Activated T-cell treated with anti-CD3 and anti-CD28 coated beads for 48 hours (primary cell): Measurements from ENCODE around the gene TMOD1.
"Not testable (repeated sequence)": the region's sequence is repeated elsewhere in the genome, so short reads cannot be mapped to it uniquely, and the experiment has no call there.

ENCODE experiments used
- DNase-seq: peaks from one replicate; pipeline ENCODE4 v3.0.0-alpha.2; 2020; ENCODE audit warnings: low read depth

TMOD1 gene

DNA sequence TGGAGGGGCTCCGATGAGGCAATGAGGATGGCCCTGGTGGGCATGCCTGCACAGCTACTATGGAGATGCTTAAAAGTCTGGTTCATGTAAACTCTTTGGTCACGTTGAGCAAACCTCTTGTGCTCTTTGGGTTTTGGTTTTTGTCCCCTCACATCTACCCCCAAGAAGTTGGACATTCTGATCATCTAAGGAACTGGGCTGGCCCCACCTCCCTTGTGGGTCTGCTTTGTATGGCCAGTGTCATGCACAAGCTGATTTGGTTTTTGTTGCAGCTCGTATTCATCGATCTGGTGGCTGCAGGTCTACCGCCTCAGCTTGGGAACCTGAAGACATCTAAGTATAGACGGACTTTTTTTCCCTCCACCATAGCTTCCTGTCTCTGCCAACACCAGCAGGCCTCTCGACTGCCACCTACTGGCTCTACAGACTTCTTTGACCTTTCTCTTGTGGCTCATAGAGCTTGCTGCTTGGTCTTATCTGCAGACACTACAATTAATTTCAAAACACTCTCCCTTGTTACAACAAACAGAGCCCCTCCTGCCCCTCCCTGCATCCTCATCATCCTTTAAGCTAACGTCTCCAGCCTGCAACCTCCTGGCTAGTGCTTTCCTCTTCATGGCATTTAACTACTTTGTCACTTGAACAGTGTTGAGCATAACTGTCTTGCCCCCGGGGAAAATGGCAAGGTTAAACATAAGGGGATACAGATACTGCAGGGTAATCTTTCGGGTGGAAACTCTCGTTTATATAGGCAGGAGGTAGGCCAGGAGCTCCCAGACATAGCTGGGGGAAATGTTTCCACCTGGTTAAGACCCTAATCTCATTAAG lies 97.2 kb downstream of the TMOD1 start:
- peak; percentile 57 for DNase-seq

DNA sequence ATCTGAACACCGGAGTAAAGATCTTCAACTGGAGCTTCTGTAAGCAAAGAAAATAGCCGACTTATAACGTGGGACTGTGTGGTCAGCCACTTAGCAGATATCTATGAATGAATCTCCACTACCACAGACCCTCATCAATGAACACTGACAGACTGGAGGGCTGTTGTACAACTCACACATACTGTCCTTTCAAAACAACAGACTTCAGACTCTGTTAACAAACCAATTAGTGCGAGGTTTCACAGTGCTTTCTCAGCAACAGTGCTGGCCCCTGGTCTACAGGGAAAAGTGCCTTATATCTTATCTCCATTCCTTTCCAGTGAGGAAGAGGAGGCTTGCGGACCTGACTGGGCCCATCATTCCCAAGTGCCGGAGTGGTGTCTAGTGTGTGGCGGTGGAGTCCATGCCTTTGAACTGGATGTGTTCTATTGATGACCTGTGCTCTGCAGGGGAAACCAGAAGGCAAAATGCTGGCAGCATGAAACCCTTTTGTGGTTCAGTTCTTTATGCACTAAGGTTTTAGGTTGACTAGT lies 97.9 kb downstream of the TMOD1 start:
- no peak for DNase-seq

DNA sequence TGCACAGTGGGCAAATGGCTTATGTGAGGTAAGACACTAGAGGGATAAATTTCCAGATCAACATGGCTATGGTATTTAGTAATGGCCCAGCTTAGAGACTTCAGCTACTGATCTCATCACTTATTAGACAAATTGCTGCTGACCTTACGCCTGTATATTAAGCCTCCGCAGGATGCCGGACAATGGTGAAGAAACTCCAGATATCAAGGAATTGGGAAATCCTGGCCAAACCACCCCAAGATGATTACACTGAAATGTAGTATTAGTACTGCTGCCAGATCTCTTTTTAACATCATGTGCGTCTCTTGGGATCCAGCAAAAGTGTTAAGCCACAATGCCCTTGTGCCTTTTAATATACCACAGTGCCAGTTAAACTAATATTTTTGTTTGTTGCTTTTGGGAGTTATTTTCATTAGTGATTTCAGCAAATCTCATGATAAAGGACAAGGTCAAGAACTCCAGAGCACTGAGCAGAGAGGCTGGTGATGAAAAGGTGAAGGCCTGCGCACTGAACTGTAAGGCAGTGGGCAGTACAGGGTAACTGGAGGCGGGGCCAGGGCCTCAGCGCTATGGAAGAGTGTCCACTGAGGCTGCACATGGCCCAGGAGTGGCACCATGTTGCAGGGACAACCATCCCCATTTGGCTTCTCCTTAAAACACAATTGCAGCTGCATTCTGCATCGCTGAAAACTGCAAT lies 99.2 kb downstream of the TMOD1 start:
- DNase-seq, result no peak

DNA sequence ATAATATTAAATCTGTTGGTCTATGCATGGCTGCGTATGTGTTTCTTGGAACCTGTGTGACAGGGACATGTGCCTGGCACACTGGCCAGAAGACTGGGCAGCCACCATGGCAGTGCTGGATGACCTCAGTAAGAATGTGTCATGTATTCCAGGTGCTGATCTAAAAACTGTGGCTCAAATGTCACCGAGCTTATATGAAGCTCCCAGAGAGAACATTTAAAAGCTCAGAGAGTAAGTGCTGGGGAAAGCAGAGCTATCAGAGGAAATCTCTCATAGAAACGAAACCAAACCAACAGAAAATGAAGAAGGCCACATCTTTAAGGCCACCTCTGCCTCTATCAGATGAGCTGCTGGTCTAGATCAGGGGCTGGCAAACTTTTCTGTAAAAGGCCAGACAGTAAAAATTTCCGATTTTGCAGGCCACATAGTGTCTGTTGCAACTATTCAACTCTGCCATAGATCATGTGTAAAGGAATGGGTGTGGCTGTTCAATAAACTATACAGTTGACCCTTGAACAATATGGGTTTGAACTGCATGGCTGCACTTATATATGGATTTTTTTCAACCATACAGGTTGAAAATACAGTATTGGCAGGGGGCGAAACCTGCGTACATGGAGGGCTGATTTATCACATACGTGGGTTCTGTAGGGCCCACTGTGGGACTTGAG lies 99.9 kb downstream of the TMOD1 start:
- DNase-seq, result no peak

DNA sequence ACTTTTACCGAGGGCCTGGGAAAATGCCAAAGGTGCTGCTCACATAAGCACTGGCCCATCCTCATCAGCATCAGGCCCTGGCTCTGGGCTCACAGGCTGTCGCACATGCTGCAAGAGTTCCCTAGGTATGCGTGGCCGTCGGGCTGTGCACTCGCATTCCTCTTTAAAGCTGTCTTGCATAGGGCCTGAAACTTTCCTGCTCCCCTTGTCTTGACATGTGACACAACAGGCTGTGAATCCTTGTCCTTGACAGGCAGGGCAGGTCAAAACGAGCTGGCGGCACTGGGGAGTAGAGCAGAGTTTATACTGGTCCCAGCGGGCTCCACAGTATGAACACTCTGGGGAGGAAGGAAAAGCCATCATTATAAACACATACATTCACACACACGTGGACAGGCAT lies 101.0 kb downstream of the TMOD1 start:
- no peak for DNase-seq

DNA sequence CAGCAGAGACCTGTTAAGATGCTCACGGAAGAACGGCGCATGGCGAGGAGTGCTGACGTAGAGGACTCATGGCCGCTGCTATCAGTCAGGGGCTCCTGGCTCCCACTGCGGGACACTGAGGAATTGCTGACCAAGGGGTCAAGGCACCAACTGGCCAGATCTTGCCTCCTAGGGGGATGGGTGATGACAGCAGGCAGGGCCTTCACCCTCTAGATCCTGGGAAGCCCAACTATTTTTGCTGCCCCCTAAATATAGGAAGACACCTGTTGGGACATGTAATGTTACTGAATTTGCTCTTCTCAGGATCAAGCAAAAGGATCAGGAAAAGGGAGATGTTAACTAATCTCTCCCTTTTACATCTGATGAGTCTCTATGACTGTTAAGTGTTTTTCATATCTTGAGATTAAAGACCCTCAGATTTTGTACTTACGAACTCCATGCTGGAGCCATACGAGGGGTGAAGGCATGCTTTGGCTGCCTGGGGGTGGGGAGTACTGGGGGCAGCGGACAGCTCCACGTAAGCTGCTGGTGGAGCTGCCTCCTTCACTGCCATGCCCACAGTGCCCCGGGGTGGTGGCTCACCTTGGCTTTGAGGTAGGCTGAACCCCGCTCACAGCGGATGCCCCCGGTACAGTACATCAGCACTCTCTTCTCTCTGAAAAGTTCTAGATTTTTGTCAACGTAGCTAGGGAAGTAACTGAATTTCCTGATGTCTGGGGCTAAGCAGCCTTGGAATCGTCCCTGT lies 103.6 kb downstream of the TMOD1 start:
- DNase-seq, result no peak

DNA sequence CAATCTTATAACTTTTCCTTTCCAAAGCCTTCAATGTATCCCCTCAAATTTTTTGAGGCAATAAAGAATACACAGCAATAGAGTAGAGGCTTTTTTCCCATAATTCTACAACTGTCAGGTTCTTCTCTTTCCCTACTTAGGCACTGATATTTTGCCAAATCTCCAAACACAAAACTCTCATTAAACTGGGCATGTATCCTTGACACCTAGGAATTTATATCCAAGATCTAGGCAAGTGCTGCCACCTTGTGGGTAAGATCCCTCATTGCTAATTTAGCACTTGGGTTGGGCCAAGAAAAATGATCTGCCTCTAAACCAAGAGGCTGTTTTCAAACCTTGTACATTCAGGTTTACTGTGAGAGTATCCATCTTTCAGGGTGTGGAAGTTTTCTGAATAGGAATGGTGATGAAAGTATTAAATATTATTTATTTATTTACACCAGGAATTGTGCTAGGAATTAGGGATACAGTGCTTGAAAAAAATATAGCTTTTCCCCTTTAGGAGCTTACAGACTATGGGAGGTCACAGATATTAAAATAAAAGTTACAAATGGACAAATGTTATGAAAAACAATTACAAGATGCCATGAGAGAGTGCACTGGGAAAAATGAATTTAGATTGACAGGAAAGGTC lies 114.1 kb downstream of the TMOD1 start:
- peak; percentile 25 for DNase-seq

DNA sequence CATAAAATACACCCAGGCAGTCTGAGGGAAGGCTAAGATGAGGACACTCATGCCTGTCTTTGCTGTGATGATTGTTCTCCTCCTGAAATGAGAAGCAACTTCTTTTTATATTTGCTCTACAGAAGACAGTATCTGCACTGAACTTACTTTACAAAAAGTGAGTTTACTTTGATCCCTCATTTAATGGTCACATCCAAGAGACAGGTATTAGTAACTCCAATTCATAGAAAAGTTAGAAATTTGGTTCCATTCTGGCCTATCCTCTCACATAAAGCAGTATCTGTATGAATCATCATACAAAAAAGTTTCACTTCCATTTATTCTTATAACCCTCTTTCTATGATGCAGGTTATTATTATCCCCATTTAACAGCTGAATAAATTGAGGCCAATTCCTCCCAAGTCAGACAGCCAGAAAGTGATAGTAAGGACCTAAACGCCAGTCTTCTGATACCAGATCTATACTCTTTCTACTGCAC lies 116.5 kb downstream of the TMOD1 start:
- DNase-seq, result no peak

DNA sequence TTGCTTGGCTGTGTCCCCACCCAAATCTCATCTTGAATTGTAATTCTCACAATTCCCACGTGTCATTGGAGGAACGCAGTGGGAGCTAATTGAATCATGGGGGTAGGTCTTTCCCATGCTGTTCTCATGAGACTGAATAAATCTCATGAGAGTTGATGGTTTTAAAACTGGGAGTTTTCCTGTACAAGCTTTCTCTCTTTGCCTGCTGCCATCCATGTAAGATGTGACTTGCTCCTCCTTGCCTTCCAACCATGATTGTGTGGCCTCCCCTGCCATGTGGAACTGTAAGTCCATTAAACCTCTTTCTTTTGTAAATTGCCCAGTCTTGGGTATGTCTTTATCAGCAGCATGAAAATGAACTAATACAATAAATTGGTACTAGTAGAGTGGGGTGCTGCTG lies 118.6 kb downstream of the TMOD1 start:
- not testable (repeated sequence) for DNase-seq

DNA sequence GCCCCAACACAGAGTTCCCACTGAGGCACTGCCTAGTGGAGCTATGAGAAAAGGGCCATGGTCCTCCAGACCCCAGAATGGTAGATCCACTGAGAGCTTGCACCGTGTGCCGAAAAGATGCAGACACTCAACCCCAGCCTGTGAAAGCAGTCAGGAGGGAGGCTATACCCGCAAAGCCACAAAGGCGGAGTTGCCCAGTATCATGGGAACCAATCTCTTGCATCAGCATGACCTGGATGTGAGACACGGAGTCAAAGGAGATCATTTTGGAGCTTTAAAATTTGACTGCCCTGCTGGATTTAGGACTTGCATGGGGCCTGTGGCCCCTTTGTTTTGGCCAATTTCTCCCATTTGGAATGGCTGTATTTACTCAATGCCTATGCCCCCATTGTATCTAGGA lies 121.0 kb downstream of the TMOD1 start:
- DNase-seq, result not testable (repeated sequence)

DNA sequence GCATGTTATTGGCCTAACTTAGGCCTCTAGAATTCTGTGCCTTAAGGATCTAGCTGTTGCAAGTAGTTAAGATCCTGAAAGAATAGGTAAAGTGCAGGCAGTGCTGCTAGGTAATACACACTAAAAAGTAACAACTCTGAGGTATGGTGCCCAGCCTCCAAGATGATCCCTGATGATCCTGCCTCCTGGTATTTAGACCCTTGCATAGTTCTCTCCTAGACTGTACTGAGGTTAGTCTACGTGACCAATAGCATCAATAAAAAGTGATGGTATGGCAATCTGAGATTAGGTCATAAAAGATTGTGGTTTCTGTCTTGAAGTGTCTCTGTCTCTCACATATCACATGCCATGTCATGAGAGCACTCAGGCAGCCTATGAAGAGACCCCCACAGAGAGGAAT lies 122.5 kb downstream of the TMOD1 start:
- no peak for DNase-seq

DNA sequence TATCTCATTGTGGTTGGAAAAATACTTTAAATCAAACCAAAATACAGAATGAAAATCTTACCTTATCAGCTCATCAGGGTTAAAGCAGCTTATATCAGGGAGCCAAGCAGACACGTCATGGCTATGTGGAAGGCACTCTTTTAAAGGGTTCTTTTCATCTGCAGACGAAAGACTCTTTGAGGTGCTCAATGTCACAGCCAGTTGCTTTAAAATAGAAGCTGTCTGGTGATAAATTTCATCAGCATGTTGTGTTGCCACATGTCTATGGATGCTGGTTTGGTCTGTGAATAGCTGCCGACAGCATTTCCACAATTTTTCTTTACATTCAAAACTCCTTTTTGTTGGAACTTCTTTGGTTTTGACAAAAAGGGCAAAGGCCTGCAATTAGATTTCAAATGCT lies 124.2 kb downstream of the TMOD1 start:
- no peak for DNase-seq

DNA sequence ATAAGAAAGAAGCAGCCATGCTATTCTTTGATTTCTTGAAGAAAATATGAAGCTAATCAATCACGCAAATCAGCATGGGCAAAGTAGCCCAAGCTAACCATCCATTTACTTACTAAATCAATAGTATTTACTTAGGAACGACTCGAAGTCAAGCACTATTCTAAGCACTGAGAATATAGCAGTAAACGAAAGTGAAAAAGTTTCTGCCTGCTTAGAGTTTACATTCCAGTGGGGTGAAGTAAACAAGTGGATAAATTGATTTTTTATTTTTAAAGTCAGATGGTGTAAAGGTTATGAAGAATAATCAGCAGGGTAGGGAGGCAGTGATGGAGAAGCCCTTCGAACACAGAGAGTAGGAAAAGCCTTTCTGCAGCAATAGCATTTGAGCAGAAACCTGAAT lies 126.2 kb downstream of the TMOD1 start:
- DNase-seq, result no peak

DNA sequence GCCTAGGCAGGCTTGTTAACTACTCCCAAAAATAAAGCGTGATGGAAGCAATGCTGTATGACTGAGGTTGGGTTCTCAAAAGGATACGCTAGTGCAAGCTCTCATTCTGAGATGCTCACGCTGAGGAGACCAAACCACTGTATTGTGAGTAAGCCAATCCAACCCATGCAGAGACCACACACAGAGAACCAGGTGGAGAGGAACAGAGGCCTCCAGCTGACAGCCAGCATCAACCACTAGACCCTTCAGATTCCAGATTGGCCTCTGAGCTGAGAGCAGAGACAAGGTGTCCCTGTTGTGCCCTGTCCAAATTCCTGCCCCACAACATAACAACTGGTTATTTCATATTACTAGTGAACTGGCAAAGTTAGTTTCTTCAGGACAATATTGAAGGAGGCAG lies 127.2 kb downstream of the TMOD1 start:
- DNase-seq, result no peak

DNA sequence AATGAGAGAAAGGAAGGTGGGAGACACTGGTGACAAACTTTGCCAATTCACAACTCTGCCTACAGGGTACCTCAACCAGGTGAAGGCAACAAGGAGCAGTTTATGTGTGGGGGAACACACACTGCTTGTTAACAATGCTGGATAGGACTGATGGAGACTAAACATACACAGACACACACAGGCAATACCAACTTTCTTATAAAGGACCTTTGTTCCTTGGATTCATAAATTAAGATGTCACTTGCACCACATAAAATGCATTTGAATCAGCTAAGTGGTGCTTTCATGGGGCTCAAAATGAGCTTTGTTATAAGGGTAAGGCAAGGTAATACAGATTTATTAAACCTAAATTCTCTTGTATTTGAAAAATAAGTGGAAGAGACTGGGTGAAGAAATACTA lies 127.7 kb downstream of the TMOD1 start:
- no peak for DNase-seq

DNA sequence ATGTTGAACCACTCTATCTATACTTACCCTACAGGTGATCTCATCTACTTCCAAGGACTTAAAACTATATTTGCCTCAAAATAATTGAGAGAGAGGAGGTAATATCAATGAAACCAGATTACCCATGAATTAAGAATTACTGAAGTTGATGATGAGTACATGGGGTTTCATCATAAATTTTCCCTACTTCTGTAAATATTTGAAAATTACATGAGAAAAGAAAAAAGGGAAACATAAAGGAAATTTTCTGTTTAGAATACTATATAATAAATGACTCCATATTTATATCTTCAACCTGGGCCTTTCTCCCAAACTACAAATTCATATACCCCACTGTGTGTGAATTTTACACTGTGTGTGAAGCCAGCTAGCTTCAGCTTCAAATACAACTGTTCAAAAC lies 129.1 kb downstream of the TMOD1 start:
- DNase-seq, result no peak

DNA sequence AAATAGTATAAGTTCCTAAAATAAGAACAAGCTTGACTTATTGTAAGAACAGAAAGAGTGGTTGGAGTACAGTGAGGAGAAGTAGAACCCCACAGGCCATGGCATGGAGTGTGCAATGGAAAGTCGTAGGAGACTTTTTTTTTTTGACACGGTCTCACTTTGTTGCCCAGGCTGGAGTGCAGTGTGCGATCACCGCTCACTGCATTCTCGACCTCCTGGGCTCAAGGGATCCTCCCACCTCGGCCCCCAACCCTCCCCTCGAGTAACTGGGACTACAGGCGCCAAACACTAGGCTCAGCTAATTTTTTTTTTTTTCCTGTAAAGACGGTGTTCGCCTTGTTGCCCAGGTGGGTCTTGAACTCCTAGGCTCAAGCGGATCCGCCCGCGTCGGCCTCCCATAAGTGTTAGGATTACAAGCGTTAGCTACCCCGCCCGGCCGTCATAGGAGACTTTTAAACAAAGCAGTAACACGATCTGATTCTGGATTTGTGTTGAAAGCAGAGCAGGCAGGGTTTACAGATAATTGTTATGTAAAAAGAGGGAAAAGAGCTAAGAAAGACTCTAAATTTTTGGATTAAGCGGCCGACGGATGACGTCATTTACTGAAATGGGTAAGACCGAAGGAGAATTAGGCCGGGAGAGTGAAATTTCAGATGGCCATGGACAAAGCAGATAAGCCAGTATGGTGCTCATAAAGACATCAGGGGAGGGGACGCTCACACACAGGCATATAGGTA lies 130.9 kb downstream of the TMOD1 start:
- peak; percentile 8 for DNase-seq

DNA sequence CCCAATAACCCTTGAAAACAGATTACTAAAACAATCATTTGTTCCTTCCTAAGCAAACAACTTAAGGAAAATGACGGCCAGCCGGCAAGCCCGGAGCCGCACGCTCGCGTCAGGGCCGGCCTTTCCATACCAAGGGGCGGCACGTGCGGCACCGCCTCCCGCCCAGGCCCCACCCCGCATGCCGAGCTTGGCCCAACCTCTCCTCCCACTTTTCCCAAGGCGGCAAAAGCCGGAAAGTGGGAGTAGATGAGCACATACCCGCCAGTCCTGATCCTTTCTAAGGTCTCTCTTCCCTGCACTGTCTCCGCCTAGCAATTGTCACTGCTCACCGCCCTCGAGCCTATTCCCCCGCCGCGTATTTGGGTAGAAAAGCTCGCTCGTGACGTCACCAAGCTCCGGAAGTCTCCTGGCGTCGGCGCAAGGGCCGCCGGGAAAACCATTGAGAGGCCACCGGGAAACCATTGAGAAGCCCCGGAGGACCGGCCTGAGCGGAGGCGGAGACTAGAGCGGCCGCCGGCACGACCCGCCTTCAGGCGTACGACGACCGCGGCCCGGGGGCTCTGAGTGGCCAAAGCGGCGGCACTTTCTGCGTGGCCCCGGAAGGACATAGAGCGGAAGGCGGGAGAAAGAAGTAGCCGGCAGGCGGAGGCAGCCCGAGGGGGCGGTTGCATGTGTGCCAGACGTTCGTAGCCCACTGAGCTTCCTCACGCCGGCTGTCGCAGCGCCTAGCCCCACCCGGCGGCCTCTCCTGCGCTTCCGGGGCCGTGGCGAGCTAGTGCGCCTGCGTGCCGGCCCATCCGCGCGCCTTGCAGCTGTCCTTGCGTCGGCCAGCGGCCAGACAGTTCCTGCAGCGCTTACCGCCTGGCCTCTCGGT lies 131.8 kb downstream of the TMOD1 start, which contains the start of the genes NCBP1 and TSTD2:
TSS of gene NCBP1 (plus strand) at position 837 of the 874 bp plus-strand sequence. CDS start 61 bp downstream, outside the sequence.
TSS of gene TSTD2 (minus strand) at position 384 of the 874 bp plus-strand sequence. CDS start 5,806 bp downstream, outside the sequence.
- peak; percentile 93 for DNase-seq

DNA sequence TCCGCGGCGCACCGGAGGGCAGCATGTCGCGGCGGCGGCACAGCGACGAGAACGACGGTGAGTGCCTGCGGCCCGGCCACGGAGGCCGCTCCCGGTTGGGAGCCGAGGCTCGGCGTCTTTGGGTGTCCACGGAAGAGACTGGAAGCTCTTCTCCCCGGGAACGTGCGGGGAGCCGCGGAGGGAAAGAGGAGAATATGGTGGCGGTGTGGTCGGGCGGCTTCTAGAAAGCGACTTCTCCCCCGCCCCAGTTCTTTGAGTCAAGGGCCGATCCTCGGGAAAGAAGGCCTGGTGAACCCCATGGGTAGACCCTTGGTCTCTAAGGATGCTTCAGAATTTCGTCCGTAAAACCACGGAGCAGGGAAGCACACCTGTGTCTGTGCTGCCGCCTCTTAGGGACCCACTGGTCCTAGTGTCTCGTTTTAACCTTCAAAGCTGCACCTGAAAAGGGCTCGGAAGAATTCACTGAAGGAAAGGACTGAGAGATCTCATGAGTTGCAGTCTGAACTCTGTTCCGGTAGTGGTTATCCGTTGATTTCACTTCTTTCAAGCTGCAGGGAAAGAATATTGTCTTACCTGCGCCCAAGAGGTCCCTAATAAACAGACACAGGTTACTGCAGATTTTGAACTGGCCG lies 132.5 kb downstream of the TMOD1 start:
- DNase-seq, result no peak
